ENCODE results near the gene CDC42EP4. TPM values are rescaled to one million over a fixed set of nuclear protein-coding genes. Genes with fewer than 3 reads are reported as not detected.

CDC42EP4 gene
- total RNA-seq, 1 experiment from 2014 or later: 48.4 TPM

GRCh38 chr17:73337330-73337710, 25.5 kb upstream of the CDC42EP4 start:
- no peak for DNase-seq
- H2AFZ ChIP-seq: no peak overlapping the region
- H3K9me3 ChIP-seq (ENCODE audit: insufficient read depth, low read depth): no peaks in the 10 kb centered on the region
- TF ChIP-seq EZH2 (IDR thresholded peaks at IDR 0.05; ENCODE audit: low read depth) (no peak), CTCF (conservative IDR thresholded peaks at IDR 0.05) (no peak)
- BruUV-seq (replicated peaks): no TSS peak
- no peaks in the 10 kb centered on the region for H3K79me2 ChIP-seq (ENCODE audit: low read depth)
- H3K4me3 ChIP-seq: no peak overlapping the region
- H3K9me2 ChIP-seq (ENCODE audit: insufficient read depth): no peaks in the 10 kb centered on the region
- peaks cover 37% of the 10 kb centered on the region for H3K4me1 ChIP-seq (replicated peaks; ENCODE audit: insufficient read depth)
- CTCF ChIA-PET: interaction anchor here (0.6 kb wide), 1 partner anchor 21 kb away, joined by 3 read pairs; no protein-coding TSS in a partner anchor
- H3K27ac ChIP-seq: no peak overlapping the region
- no peaks in the 10 kb centered on the region for H3K27me3 ChIP-seq (ENCODE audit: insufficient read depth, low read depth)
- intact Hi-C loops (cut with micrococcal nuclease; ENCODE audit: unreplicated experiment): no loop called here
- no peaks in the 10 kb centered on the region for H4K20me1 ChIP-seq (ENCODE audit: insufficient read depth)
- peaks cover 27% of the 10 kb centered on the region; the same call in 1 of the 2 replicates for H3F3A ChIP-seq (ENCODE audit: insufficient read depth, low read depth)
- no peak overlapping the region for H3K4me2 ChIP-seq
- POLR2A ChIA-PET (ENCODE audit: unreplicated experiment): interaction anchor here (0.5 kb wide), 1 partner anchor 621 kb away, joined by 3 read pairs; no protein-coding TSS in a partner anchor
- no peaks in the 10 kb centered on the region for H3K36me3 ChIP-seq (ENCODE audit: low read depth)

- H2AFZ ChIP-seq: no peak overlapping the region
- no peaks in the 10 kb centered on the region for H3K27me3 ChIP-seq (ENCODE audit: insufficient read depth, low read depth)
- peaks cover 31% of the 10 kb centered on the region for H3K4me1 ChIP-seq (replicated peaks; ENCODE audit: insufficient read depth)
- H3K9me3 ChIP-seq (ENCODE audit: insufficient read depth, low read depth): no peaks in the 10 kb centered on the region
- no peaks in the 10 kb centered on the region for H3K9me2 ChIP-seq (ENCODE audit: insufficient read depth)
- no peaks in the 10 kb centered on the region for H3K79me2 ChIP-seq (ENCODE audit: low read depth)
- H3F3A ChIP-seq (ENCODE audit: insufficient read depth, low read depth): peaks cover 27% of the 10 kb centered on the region; the same call in 1 of the 2 replicates
- TF ChIP-seq CTCF (conservative IDR thresholded peaks at IDR 0.05) (no peak), EZH2 (IDR thresholded peaks at IDR 0.05; ENCODE audit: low read depth) (no peak)
- CTCF ChIA-PET: interaction anchor here (0.6 to 0.7 kb wide), 2 partner anchors 21 to 26 kb away, joined by 3 to 8 read pairs; no protein-coding TSS in a partner anchor
- BruUV-seq (replicated peaks): no TSS peak
- no peak overlapping the region for H3K4me3 ChIP-seq
- H3K36me3 ChIP-seq (ENCODE audit: low read depth): no peaks in the 10 kb centered on the region
- H4K20me1 ChIP-seq (ENCODE audit: insufficient read depth): no peaks in the 10 kb centered on the region
- no peak for DNase-seq
- H3K4me2 ChIP-seq: no peak overlapping the region
- no peak overlapping the region for H3K27ac ChIP-seq
- POLR2A ChIA-PET (ENCODE audit: unreplicated experiment): interaction anchor here (0.5 kb wide), 1 partner anchor 620 kb away, joined by 3 read pairs; no protein-coding TSS in a partner anchor
- intact Hi-C loops (cut with micrococcal nuclease; ENCODE audit: unreplicated experiment): no loop called here
Measured at GRCh38 chr17:73336408-73337329, 24.9 kb upstream of the CDC42EP4 start.

GRCh38 chr17:73335591-73336407, 24.0 kb upstream of the CDC42EP4 start:
- H3K4me2 ChIP-seq: no peak overlapping the region
- no peak overlapping the region for H3K4me3 ChIP-seq
- intact Hi-C loops (cut with micrococcal nuclease; ENCODE audit: unreplicated experiment): no loop called here
- BruUV-seq (replicated peaks): no TSS peak
- no peaks in the 10 kb centered on the region for H3K9me3 ChIP-seq (ENCODE audit: insufficient read depth, low read depth)
- H3K79me2 ChIP-seq (ENCODE audit: low read depth): no peaks in the 10 kb centered on the region
- no peak overlapping the region for H2AFZ ChIP-seq
- peaks cover 22% of the 10 kb centered on the region; the same call in 1 of the 2 replicates for H3F3A ChIP-seq (ENCODE audit: insufficient read depth, low read depth)
- no peaks in the 10 kb centered on the region for H3K9me2 ChIP-seq (ENCODE audit: insufficient read depth)
- no peaks in the 10 kb centered on the region for H4K20me1 ChIP-seq (ENCODE audit: insufficient read depth)
- no peak overlapping the region for H3K27ac ChIP-seq
- peaks cover 23% of the 10 kb centered on the region for H3K4me1 ChIP-seq (replicated peaks; ENCODE audit: insufficient read depth)
- ChIA-PET POLR2A (ENCODE audit: unreplicated experiment) (no interaction called here), CTCF (interaction anchor here (0.7 kb wide), 1 partner anchor 26 kb away, joined by 8 read pairs; no protein-coding TSS in a partner anchor)
- no peaks in the 10 kb centered on the region for H3K36me3 ChIP-seq (ENCODE audit: low read depth)
- H3K27me3 ChIP-seq (ENCODE audit: insufficient read depth, low read depth): no peaks in the 10 kb centered on the region
- DNase-seq: no peak
- TF ChIP-seq CTCF (conservative IDR thresholded peaks at IDR 0.05) (no peak), EZH2 (IDR thresholded peaks at IDR 0.05; ENCODE audit: low read depth) (no peak)
